ENCODE measurements around the gene PIK3R3. TPM values are rescaled to one million over a fixed set of nuclear protein-coding genes. Genes with fewer than 3 reads are reported as not detected.

Gene PIK3R3
- total RNA-seq, 2 donors from 2014 or later, result 8.2 TPM

DNA sequence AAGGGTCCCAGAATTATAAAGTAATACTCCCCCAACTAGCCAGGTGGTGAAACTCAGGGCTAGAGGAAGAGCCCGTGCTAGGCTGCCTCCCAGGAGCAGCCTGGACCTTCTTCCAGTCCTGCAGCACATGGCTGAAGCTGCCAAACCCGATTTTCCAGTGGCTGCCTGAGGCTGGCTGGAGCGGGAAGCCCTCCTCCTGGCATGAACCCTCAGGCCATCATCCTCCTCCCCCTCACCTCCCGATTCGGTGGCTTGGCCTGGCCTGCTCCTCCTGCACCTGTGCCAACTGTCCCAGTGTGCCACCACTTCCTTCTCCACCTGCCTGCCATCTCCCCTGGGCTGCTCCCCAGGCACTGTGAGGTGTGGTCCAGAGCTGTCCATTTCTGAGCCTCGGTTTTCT lies 39.4 kb upstream of the PIK3R3 start:
- intact Hi-C loops (cut with DNase I), result no loop called here
- no peaks in the 10 kb centered on the region for H3K27me3 ChIP-seq
- TF ChIP-seq, protein P1, sequence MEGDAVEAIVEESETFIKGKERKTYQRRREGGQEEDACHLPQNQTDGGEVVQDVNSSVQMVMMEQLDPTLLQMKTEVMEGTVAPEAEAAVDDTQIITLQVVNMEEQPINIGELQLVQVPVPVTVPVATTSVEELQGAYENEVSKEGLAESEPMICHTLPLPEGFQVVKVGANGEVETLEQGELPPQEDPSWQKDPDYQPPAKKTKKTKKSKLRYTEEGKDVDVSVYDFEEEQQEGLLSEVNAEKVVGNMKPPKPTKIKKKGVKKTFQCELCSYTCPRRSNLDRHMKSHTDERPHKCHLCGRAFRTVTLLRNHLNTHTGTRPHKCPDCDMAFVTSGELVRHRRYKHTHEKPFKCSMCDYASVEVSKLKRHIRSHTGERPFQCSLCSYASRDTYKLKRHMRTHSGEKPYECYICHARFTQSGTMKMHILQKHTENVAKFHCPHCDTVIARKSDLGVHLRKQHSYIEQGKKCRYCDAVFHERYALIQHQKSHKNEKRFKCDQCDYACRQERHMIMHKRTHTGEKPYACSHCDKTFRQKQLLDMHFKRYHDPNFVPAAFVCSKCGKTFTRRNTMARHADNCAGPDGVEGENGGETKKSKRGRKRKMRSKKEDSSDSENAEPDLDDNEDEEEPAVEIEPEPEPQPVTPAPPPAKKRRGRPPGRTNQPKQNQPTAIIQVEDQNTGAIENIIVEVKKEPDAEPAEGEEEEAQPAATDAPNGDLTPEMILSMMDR (IDR thresholded peaks at IDR 0.05), result no peak
- no peaks in the 10 kb centered on the region for H3K4me1 ChIP-seq
- DNase-seq, result peak; percentile 78
- H3K9me3 ChIP-seq, result no peaks in the 10 kb centered on the region
- no peak overlapping the region for H3K9ac ChIP-seq (ENCODE audit: low read depth in 2 of 2, low read length in 2 of 2)
- no peaks in the 10 kb centered on the region for H3K36me3 ChIP-seq
- no peak overlapping the region for H3K27ac ChIP-seq
- no peak overlapping the region for H3K4me3 ChIP-seq

- Histone ChIP-seq H3K9me3 (no peaks in the 10 kb centered on the region), H3K27me3 (no peaks in the 10 kb centered on the region), H3K9ac (ENCODE audit: low read depth in 2 of 2, low read length in 2 of 2) (no peak overlapping the region), H3K27ac (no peak overlapping the region), H3K4me1 (no peaks in the 10 kb centered on the region), H3K36me3 (no peaks in the 10 kb centered on the region), H3K4me3 (no peak overlapping the region)
- intact Hi-C loops (cut with DNase I), result no loop called here
- TF ChIP-seq, protein P1 (IDR thresholded peaks at IDR 0.05), result no peak
- peak; percentile 22 for DNase-seq
These were observed 38.9 kb upstream of the PIK3R3 start for GRCh38 chr1:46171351-46171750.

- Histone ChIP-seq H3K36me3 (no peaks in the 10 kb centered on the region), H3K9me3 (no peaks in the 10 kb centered on the region), H3K27ac (no peak overlapping the region), H3K4me3 (no peak overlapping the region), H3K9ac (ENCODE audit: low read depth in 2 of 2, low read length in 2 of 2) (no peak overlapping the region), H3K4me1 (no peaks in the 10 kb centered on the region), H3K27me3 (no peaks in the 10 kb centered on the region)
- TF ChIP-seq, protein P1 (IDR thresholded peaks at IDR 0.05), result no peak
- intact Hi-C loops (cut with DNase I), result no loop called here
- DNase-seq, result no peak
These were observed 37.5 kb upstream of the PIK3R3 start for GRCh38 chr1:46169811-46170454.

- DNase-seq, result no peak
- Histone ChIP-seq H3K9me3 (no peaks in the 10 kb centered on the region), H3K27ac (no peak overlapping the region), H3K9ac (ENCODE audit: low read depth in 2 of 2, low read length in 2 of 2) (no peak overlapping the region), H3K4me1 (no peaks in the 10 kb centered on the region), H3K36me3 (no peaks in the 10 kb centered on the region), H3K27me3 (no peaks in the 10 kb centered on the region), H3K4me3 (no peak overlapping the region)
- TF ChIP-seq, protein P1 (IDR thresholded peaks at IDR 0.05), result no peak
- intact Hi-C loops (cut with DNase I), result no loop called here
These were observed 36.0 kb upstream of the PIK3R3 start for GRCh38 chr1:46168477-46168876.

DNA sequence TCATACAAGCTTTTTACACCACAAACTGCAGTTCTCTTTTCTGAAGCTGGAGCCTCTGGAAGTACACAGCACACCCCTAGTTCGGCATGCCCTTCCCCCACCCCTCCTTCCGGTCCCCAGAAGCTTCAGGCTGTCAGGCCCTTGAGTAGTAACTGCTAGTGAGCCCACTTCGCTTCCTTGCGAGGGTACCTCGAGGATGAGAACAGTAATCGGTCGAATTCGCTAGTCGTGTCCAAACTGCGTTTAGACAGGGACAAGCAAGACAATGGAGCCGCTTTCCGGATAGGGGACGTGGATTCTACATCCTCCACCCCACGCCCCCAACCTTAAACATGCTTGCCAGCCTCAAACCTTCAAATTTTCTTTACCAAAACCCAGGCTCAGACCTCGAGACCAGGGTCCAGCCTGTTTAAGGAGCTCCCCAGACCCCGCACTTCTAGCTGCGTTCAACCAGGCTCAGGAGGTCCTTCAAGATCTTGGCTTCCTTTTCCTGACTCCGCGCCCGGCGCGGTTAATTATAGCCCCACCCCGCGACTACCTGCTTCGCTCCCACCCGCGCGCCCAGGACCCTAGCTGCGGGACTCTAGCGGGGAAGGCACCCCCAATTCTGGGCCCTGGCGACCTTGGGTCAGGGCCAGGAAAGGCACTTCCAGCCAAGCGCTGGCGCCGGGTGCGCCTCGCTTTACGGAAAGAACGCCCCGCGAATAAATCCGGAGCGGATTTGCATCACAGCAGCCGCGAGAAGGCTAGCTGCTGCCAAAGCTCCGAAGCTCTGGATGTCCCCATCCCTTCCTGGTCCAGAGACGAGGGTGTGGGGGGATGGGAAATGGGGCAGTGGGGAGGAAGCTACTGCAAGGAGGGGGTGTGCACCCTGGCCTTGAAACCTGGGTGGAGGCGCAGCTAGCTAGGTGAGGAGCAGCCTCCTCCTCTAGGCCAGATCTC lies 34.4 kb upstream of the PIK3R3 start:
- H3K9ac ChIP-seq (ENCODE audit: low read depth in 2 of 2, low read length in 2 of 2), result peak overlapping the region; percentile 1 to 33
- intact Hi-C loops (cut with DNase I), result no loop called here
- no peaks in the 10 kb centered on the region for H3K4me1 ChIP-seq
- H3K27ac ChIP-seq, result no peak overlapping the region
- peak overlapping the region; percentile 39 for H3K4me3 ChIP-seq
- no peaks in the 10 kb centered on the region for H3K9me3 ChIP-seq
- TF ChIP-seq, protein P1 (IDR thresholded peaks at IDR 0.05), result no peak
- H3K27me3 ChIP-seq, result no peaks in the 10 kb centered on the region
- H3K36me3 ChIP-seq, result no peaks in the 10 kb centered on the region
- DNase-seq, result peak; percentile 40

Data from colonic mucosa (tissue), 4 donors.